GM12891 (cell line): ENCODE data around the gene CDH18. TPM values are rescaled to one million over a fixed set of nuclear protein-coding genes. Genes with fewer than 3 reads are reported as not detected.

Experiments used
- DNase-seq: peaks from one replicate; pipeline ENCODE4 v3.0.0; 2011; ENCODE audit warnings: low spot score; ENCODE audit not compliant: insufficient read length
- FAIRE-seq: peaks from 2 replicates; lab custom pipeline; 2011; peaks lifted over from hg19 to GRCh38; lab: Jason Lieb, UNC
- PAX5 ChIP-seq: IDR thresholded peaks from 2 replicates; pipeline ENCODE4 v1.6.1; 2011; ENCODE audit warnings: low read length, moderate library complexity, mild to moderate bottlenecking; ENCODE audit not compliant: insufficient read depth, severe bottlenecking
- POLR2A ChIP-seq: IDR thresholded peaks from 2 replicates; pipeline ENCODE4 v1.6.1; 2011; ENCODE audit warnings: low read depth, low read length, control low read depth
- POLR2AphosphoS5 ChIP-seq: IDR thresholded peaks from 2 replicates; pipeline ENCODE4 v1.6.1; 2011; ENCODE audit warnings: low read depth, low read length, control low read depth
- POU2F2 ChIP-seq: IDR thresholded peaks from 2 replicates; pipeline ENCODE4 v1.6.1; 2011; ENCODE audit warnings: low read depth, mild to moderate bottlenecking, control low read depth, low read length, moderate library complexity
- SPI1 ChIP-seq: IDR thresholded peaks from 2 replicates; pipeline ENCODE4 v1.6.1; 2011; ENCODE audit warnings: low read depth, low read length, control low read depth
- TAF1 ChIP-seq: IDR thresholded peaks from 2 replicates; pipeline ENCODE4 v1.6.1; 2011; ENCODE audit warnings: low read depth, low read length, control low read depth
- polyA plus RNA-seq: library from polyadenylated mRNA; unstranded; fragments of >200 nt; gene quantifications from one replicate; pipeline ENCODE4 v1.2.1, GENCODE V29; 2012; ENCODE audit warnings: low read depth, missing spikeins, inconsistent platforms; ENCODE audit not compliant: missing spikeins

CDH18 gene, protein sequence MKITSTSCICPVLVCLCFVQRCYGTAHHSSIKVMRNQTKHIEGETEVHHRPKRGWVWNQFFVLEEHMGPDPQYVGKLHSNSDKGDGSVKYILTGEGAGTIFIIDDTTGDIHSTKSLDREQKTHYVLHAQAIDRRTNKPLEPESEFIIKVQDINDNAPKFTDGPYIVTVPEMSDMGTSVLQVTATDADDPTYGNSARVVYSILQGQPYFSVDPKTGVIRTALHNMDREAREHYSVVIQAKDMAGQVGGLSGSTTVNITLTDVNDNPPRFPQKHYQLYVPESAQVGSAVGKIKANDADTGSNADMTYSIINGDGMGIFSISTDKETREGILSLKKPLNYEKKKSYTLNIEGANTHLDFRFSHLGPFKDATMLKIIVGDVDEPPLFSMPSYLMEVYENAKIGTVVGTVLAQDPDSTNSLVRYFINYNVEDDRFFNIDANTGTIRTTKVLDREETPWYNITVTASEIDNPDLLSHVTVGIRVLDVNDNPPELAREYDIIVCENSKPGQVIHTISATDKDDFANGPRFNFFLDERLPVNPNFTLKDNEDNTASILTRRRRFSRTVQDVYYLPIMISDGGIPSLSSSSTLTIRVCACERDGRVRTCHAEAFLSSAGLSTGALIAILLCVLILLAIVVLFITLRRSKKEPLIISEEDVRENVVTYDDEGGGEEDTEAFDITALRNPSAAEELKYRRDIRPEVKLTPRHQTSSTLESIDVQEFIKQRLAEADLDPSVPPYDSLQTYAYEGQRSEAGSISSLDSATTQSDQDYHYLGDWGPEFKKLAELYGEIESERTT
- polyA plus RNA-seq = not detected

DNA sequence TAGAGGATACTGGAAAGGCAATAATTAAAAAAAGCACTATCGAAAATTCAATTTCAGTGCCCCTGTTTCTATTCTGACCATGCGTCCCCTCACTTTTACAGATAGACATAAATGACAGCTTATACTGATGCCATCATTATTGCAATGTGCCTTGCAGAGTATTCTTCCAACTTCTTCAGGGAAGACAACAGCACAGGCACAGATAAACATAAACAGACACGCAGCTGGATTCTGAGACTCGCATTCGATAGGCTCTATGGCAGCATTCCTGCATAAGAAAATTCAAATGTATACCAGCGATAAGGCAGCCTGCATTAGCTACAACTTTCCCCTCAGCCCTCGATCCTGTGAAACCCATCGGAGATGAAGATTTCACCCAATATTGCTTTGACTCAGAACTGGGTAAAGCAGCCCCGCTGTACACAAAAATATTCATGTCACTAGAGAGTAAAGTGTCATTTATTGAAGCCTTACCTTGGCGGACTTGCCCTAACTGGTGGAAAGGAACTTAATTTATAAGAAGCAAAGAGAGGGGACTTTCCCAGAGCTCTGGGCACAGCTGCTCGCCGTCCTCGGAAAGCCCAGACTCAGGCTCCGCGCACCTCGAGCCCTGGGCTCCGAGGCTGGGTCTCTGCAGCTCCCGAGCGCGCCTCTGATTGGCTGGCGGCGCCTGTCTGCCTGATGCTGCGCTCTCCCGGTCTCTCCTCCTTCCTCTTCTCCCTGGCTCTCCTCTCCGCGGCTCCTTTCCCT lies at the start of gene CDH18:
Gene CDH18, minus strand, starts transcription at position 589 of the 750 bp plus-strand sequence. CDS start 149,214 bp downstream, outside the sequence.
- FAIRE-seq = no peak

GRCh38 chr5:20034717-20035116 lies 46.7 kb upstream of the CDH18 start:
- FAIRE-seq (no peak), DNase-seq (no peak)
- TF ChIP-seq POLR2A = no peak
- TF ChIP-seq POLR2AphosphoS5 = no peak
- TF ChIP-seq TAF1 = no peak
- TF ChIP-seq PAX5 = no peak
- TF ChIP-seq POU2F2 = no peak
- TF ChIP-seq SPI1 = no peak

More for the DNA sequence above, at the start of gene CDH18:
- no peak for DNase-seq
- no peak for TF ChIP-seq SPI1
- TF ChIP-seq POLR2A = no peak
- no peak for TF ChIP-seq POU2F2
- no peak for TF ChIP-seq PAX5
- no peak for TF ChIP-seq TAF1
- no peak for TF ChIP-seq POLR2AphosphoS5

GRCh38 chr5:20033881-20034280 lies 45.9 kb upstream of the CDH18 start:
- FAIRE-seq = no peak
- TF ChIP-seq SPI1 = no peak
- no peak for TF ChIP-seq POLR2AphosphoS5
- no peak for TF ChIP-seq PAX5
- TF ChIP-seq POU2F2 = no peak
- TF ChIP-seq TAF1 = no peak
- no peak for TF ChIP-seq POLR2A
- no peak for DNase-seq

- TF ChIP-seq TAF1 (no peak), PAX5 (no peak), POLR2AphosphoS5 (no peak), POU2F2 (no peak), POLR2A (no peak), SPI1 (no peak)
- FAIRE-seq (no peak), DNase-seq (no peak)
Observed at GRCh38 chr5:20032896-20033295, 44.9 kb upstream of the CDH18 start.

DNA sequence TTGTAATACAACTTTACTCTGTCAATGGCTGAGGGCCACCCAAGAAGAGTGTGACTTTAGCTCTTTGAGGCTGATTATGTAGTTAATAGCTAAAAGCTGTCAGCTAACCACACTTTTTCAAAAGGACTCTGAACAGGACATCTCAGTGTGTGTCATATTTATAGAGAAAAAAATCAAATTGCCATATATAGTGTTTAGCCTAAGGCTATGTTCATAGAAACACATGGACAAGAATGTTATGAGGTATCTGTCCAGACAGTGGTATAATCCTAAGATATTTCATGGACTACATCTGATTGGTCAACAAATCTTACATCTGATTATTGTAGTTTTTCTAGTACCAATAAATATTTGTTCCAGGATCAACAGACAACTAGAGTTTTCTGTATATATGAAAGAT lies 42.1 kb upstream of the CDH18 start:
- TF ChIP-seq PAX5 = no peak
- no peak for TF ChIP-seq POLR2AphosphoS5
- TF ChIP-seq POLR2A = no peak
- no peak for TF ChIP-seq POU2F2
- FAIRE-seq (no peak), DNase-seq (no peak)

DNA sequence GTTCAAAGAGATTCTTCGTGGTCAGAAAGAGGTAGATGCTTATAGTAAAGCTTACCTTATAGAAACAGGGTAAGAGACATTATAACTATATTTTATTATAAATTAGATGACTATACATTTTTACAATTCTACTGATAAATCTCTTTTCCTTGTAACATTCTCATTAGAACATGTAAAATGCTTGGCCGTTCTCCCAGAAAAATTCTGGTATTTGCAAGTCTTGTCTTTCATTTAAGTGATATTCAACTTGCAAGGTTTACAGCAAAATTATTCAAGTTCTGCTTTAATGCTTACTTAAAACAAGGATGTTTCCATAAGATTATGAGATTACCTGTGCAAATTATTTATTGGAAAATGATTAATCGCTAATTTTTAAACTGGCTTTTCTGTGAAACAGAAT lies 41.3 kb upstream of the CDH18 start:
- no peak for TF ChIP-seq TAF1
- no peak for TF ChIP-seq SPI1
- no peak for TF ChIP-seq PAX5
- no peak for TF ChIP-seq POLR2AphosphoS5
- no peak for TF ChIP-seq POU2F2
- TF ChIP-seq POLR2A = no peak
- no peak for DNase-seq
- no peak for FAIRE-seq

GRCh38 chr5:20028506-20028905 lies 40.5 kb upstream of the CDH18 start:
- no peak for DNase-seq
- no peak for FAIRE-seq
- TF ChIP-seq POLR2AphosphoS5 (no peak), TAF1 (no peak), POLR2A (no peak), POU2F2 (no peak), SPI1 (no peak), PAX5 (no peak)

GRCh38 chr5:20023686-20024180 lies 35.7 kb upstream of the CDH18 start:
- DNase-seq (no peak), FAIRE-seq (no peak)
- TF ChIP-seq POLR2A = no peak
- no peak for TF ChIP-seq PAX5
- TF ChIP-seq TAF1 = no peak
- no peak for TF ChIP-seq SPI1
- no peak for TF ChIP-seq POLR2AphosphoS5
